ENCODE data around the gene C22orf15. TPM values are rescaled to one million over a fixed set of nuclear protein-coding genes. Genes with fewer than 3 reads are reported as not detected.

C22orf15 gene
- total and polyA plus RNA-seq, 2 experiments from 2014 or later: 0.37 TPM; not detected in 1

- H2AFZ ChIP-seq: no peak overlapping the region
- H3K9me3 ChIP-seq (ENCODE audit: low read depth): no peaks in the 10 kb centered on the region
- no peak for TF ChIP-seq EZH2 (IDR thresholded peaks at IDR 0.05; ENCODE audit: borderline replicate concordance)
- no peak for TF ChIP-seq CTCF (IDR thresholded peaks at IDR 0.05; ENCODE audit: poor library complexity)
- no peak for TF ChIP-seq EZH2phosphoT487 (IDR thresholded peaks at IDR 0.05; ENCODE audit: low read depth, severe bottlenecking, unreplicated experiment)
- no peak overlapping the region for H3K4me2 ChIP-seq
- no peak overlapping the region for H3K4me3 ChIP-seq
- H3K4me1 ChIP-seq (ENCODE audit: insufficient read depth): peaks cover 19% of the 10 kb centered on the region
- no peaks in the 10 kb centered on the region for H4K20me1 ChIP-seq (ENCODE audit: insufficient read depth, poor library complexity, severe bottlenecking)
- no peaks in the 10 kb centered on the region for H3K36me3 ChIP-seq (replicated peaks; ENCODE audit: insufficient read depth, low read depth)
- H3K9me2 ChIP-seq (replicated peaks; ENCODE audit: insufficient read depth): no peaks in the 10 kb centered on the region
- WGBS (ENCODE audit: low lambda C conversion rate, missing lambda C conversion rate): 92% methylated on average over 9 of the region's 9 CpGs
- H3K79me2 ChIP-seq: peaks cover 2% of the 10 kb centered on the region
- H3K27ac ChIP-seq: no peak overlapping the region
- H3K27me3 ChIP-seq: no peaks in the 10 kb centered on the region
- DNase-seq (ENCODE audit: low spot score): no peak
These were observed 2.4 kb downstream of the C22orf15 start for GRCh38 chr22:23764899-23765881.

- no peaks in the 10 kb centered on the region for H3K9me3 ChIP-seq (ENCODE audit: low read depth)
- H4K20me1 ChIP-seq (ENCODE audit: insufficient read depth, poor library complexity, severe bottlenecking): no peaks in the 10 kb centered on the region
- peak overlapping the region; percentile 86 for H3K27ac ChIP-seq
- DNase-seq (ENCODE audit: low spot score): no peak
- 10% methylated on average over 13 of the region's 27 CpGs for WGBS (ENCODE audit: low lambda C conversion rate, missing lambda C conversion rate)
- H3K27me3 ChIP-seq: no peaks in the 10 kb centered on the region
- H3K36me3 ChIP-seq (replicated peaks; ENCODE audit: insufficient read depth, low read depth): no peaks in the 10 kb centered on the region
- no peak for TF ChIP-seq CTCF (IDR thresholded peaks at IDR 0.05; ENCODE audit: poor library complexity)
- TF ChIP-seq EZH2phosphoT487 (IDR thresholded peaks at IDR 0.05; ENCODE audit: low read depth, severe bottlenecking, unreplicated experiment): no peak
- TF ChIP-seq EZH2 (IDR thresholded peaks at IDR 0.05; ENCODE audit: borderline replicate concordance): no peak
- H2AFZ ChIP-seq: peak overlapping the region; percentile 99
- peaks cover 23% of the 10 kb centered on the region for H3K4me1 ChIP-seq (ENCODE audit: insufficient read depth)
- H3K79me2 ChIP-seq: peaks cover 2% of the 10 kb centered on the region
- H3K9me2 ChIP-seq (replicated peaks; ENCODE audit: insufficient read depth): no peaks in the 10 kb centered on the region
- peak overlapping the region; percentile 99 for H3K4me2 ChIP-seq
- H3K4me3 ChIP-seq: peak overlapping the region; percentile 85
These were observed 4.5 kb downstream of the C22orf15 start for GRCh38 chr22:23767303-23767672.

- TF ChIP-seq CTCF (IDR thresholded peaks at IDR 0.05; ENCODE audit: poor library complexity): peak; percentile 81
- no peak for TF ChIP-seq EZH2 (IDR thresholded peaks at IDR 0.05; ENCODE audit: borderline replicate concordance)
- Histone ChIP-seq H3K27me3 (no peaks in the 10 kb centered on the region), H3K9me2 (replicated peaks; ENCODE audit: insufficient read depth) (no peaks in the 10 kb centered on the region), H3K79me2 (peaks cover 2% of the 10 kb centered on the region), H2AFZ (peak within 1 kb of the TSS; percentile 99), H3K27ac (peak within 1 kb of the TSS; percentile 86), H4K20me1 (ENCODE audit: insufficient read depth, poor library complexity, severe bottlenecking) (no peaks in the 10 kb centered on the region), H3K4me2 (peak within 1 kb of the TSS; percentile 99), H3K36me3 (replicated peaks; ENCODE audit: insufficient read depth, low read depth) (no peaks in the 10 kb centered on the region), H3K4me1 (ENCODE audit: insufficient read depth) (peaks cover 22% of the 10 kb centered on the region), H3K4me3 (peak within 1 kb of the TSS; percentile 85), H3K9me3 (ENCODE audit: low read depth) (no peaks in the 10 kb centered on the region)
- peak; percentile 91 for DNase-seq (ENCODE audit: low spot score)
- WGBS (ENCODE audit: low lambda C conversion rate, missing lambda C conversion rate): 2% methylated on average over 39 of the region's 63 CpGs
These were observed 5.1 kb downstream of the C22orf15 start, which contains the start of gene CHCHD10 for GRCh38 chr22:23767673-23768548. Gene CHCHD10 (minus strand): TSS chr22:23767972. CDS start chr22:23767874, 98 bp downstream.

All from hepatocyte (in vitro differentiated cells).